ENCODE results near the gene NKD2. TPM values are rescaled to one million over a fixed set of nuclear protein-coding genes. Genes with fewer than 3 reads are reported as not detected.
"Not testable (repeated sequence)": the region's sequence is repeated elsewhere in the genome, so short reads cannot be mapped to it uniquely, and the experiment has no call there.

NKD2 gene
- total and polyA plus RNA-seq, 7 experiments from 2014 or later, result 4.8 TPM; not detected in 6

GRCh38 chr5:1021969-1022336 lies 13.4 kb downstream of the NKD2 start:
- H3K36me3 ChIP-seq (ENCODE audit: control insufficient read depth in 2 of 3, insufficient read depth in 3 of 3, low read length in 3 of 3); H3K27ac ChIP-seq (ENCODE audit: low read depth, low read length); CTCF ChIA-PET; DNase-seq; H3K36me3 Mint-ChIP-seq; intact Hi-C loops (cut with micrococcal nuclease); H3K27ac Mint-ChIP-seq; H3K4me1 ChIP-seq (ENCODE audit: control insufficient read depth in 2 of 2, insufficient read depth in 2 of 2, low read length in 2 of 2); H3K4me1 Mint-ChIP-seq; H3K4me3 Mint-ChIP-seq; POLR2A ChIA-PET; H3K9me3 ChIP-seq (ENCODE audit: control insufficient read depth in 2 of 3, low read length in 3 of 3); H3K9me3 Mint-ChIP-seq; ATAC-seq; H3K4me3 ChIP-seq (ENCODE audit: low read length); H3K27me3 ChIP-seq (ENCODE audit: control insufficient read depth in 2 of 2, insufficient read depth in 2 of 2, low read length in 2 of 2); H3K27me3 Mint-ChIP-seq: not testable (repeated sequence)

GRCh38 chr5:1026700-1027621 lies 18.4 kb downstream of the NKD2 start:
- CTCF ChIA-PET, result no interaction called here
- H3K27ac ChIP-seq (ENCODE audit: low read depth, low read length), result no peak overlapping the region
- H3K4me1 Mint-ChIP-seq, result no peaks in the 10 kb centered on the region
- H3K27me3 Mint-ChIP-seq, result no peaks in the 10 kb centered on the region
- no peak for DNase-seq
- H3K4me3 Mint-ChIP-seq, result no peak overlapping the region
- POLR2A ChIA-PET, result no interaction called here
- H3K9me3 Mint-ChIP-seq, result no peaks in the 10 kb centered on the region
- H3K27me3 ChIP-seq (ENCODE audit: control insufficient read depth in 2 of 2, insufficient read depth in 2 of 2, low read length in 2 of 2), result no peaks in the 10 kb centered on the region
- no peaks in the 10 kb centered on the region for H3K9me3 ChIP-seq (ENCODE audit: control insufficient read depth in 2 of 3, low read length in 3 of 3)
- no peak for ATAC-seq
- H3K36me3 ChIP-seq (ENCODE audit: control insufficient read depth in 2 of 3, insufficient read depth in 3 of 3, low read length in 3 of 3), result no peaks in the 10 kb centered on the region
- H3K4me3 ChIP-seq (ENCODE audit: low read length), result no peak overlapping the region
- H3K36me3 Mint-ChIP-seq, result no peaks in the 10 kb centered on the region
- H3K27ac Mint-ChIP-seq, result no peak overlapping the region
- intact Hi-C loops (cut with micrococcal nuclease), result no loop called here
- H3K4me1 ChIP-seq (ENCODE audit: control insufficient read depth in 2 of 2, insufficient read depth in 2 of 2, low read length in 2 of 2), result no peaks in the 10 kb centered on the region

- POLR2A ChIA-PET, result interaction anchor here (0.9 kb wide), 1 partner anchor 21 kb away, joined by 3 read pairs; no protein-coding TSS in a partner anchor
- Mint-ChIP-seq H3K36me3 (no peaks in the 10 kb centered on the region), H3K4me3 (no peak overlapping the region), H3K27me3 (peaks cover 0 to 4% (median 0%) of the 10 kb centered on the region in 5 donors), H3K4me1 (no peaks in the 10 kb centered on the region), H3K9me3 (no peaks in the 10 kb centered on the region), H3K27ac (no peak overlapping the region)
- Histone ChIP-seq H3K27me3 (ENCODE audit: control insufficient read depth in 2 of 2, insufficient read depth in 2 of 2, low read length in 2 of 2) (no peaks in the 10 kb centered on the region), H3K27ac (ENCODE audit: low read depth, low read length) (no peak overlapping the region), H3K9me3 (ENCODE audit: control insufficient read depth in 2 of 3, low read length in 3 of 3) (no peaks in the 10 kb centered on the region), H3K4me3 (ENCODE audit: low read length) (no peak overlapping the region), H3K36me3 (ENCODE audit: control insufficient read depth in 2 of 3, insufficient read depth in 3 of 3, low read length in 3 of 3) (no peaks in the 10 kb centered on the region), H3K4me1 (ENCODE audit: control insufficient read depth in 2 of 2, insufficient read depth in 2 of 2, low read length in 2 of 2) (no peaks in the 10 kb centered on the region)
- DNase-seq, result no peak
- intact Hi-C loops (cut with micrococcal nuclease), result no loop called here
- no peak for ATAC-seq
- CTCF ChIA-PET, result no interaction called here
Observed at GRCh38 chr5:1027631-1028441, 19.2 kb downstream of the NKD2 start.

GRCh38 chr5:1028481-1029281 lies 20.1 kb downstream of the NKD2 start:
- Histone ChIP-seq H3K27ac (ENCODE audit: low read depth, low read length) (no peak overlapping the region), H3K36me3 (ENCODE audit: control insufficient read depth in 2 of 3, insufficient read depth in 3 of 3, low read length in 3 of 3) (no peaks in the 10 kb centered on the region), H3K4me1 (ENCODE audit: control insufficient read depth in 2 of 2, insufficient read depth in 2 of 2, low read length in 2 of 2) (no peaks in the 10 kb centered on the region), H3K9me3 (ENCODE audit: control insufficient read depth in 2 of 3, low read length in 3 of 3) (no peaks in the 10 kb centered on the region), H3K27me3 (ENCODE audit: control insufficient read depth in 2 of 2, insufficient read depth in 2 of 2, low read length in 2 of 2) (no peaks in the 10 kb centered on the region), H3K4me3 (ENCODE audit: low read length) (no peak overlapping the region)
- ATAC-seq (no peak), DNase-seq (no peak)
- no peak overlapping the region for H3K4me3 Mint-ChIP-seq
- ChIA-PET CTCF (no interaction called here), POLR2A (interaction anchor here (0.9 kb wide), 1 partner anchor 22 kb away, joined by 3 read pairs; no protein-coding TSS in a partner anchor)
- H3K36me3 Mint-ChIP-seq, result no peaks in the 10 kb centered on the region
- peaks cover 0 to 4% (median 0%) of the 10 kb centered on the region in 5 donors for H3K27me3 Mint-ChIP-seq
- no peaks in the 10 kb centered on the region for H3K9me3 Mint-ChIP-seq
- H3K4me1 Mint-ChIP-seq, result no peaks in the 10 kb centered on the region
- no peak overlapping the region for H3K27ac Mint-ChIP-seq
- intact Hi-C loops (cut with micrococcal nuclease), result no loop called here

GRCh38 chr5:1029282-1029944 lies 20.8 kb downstream of the NKD2 start:
- Mint-ChIP-seq H3K4me3 (no peak overlapping the region), H3K4me1 (no peaks in the 10 kb centered on the region), H3K9me3 (no peaks in the 10 kb centered on the region), H3K36me3 (no peaks in the 10 kb centered on the region), H3K27ac (no peak overlapping the region), H3K27me3 (peaks cover 0 to 4% (median 0%) of the 10 kb centered on the region in 5 donors)
- H3K9me3 ChIP-seq (ENCODE audit: control insufficient read depth in 2 of 3, low read length in 3 of 3), result no peaks in the 10 kb centered on the region
- intact Hi-C loops (cut with micrococcal nuclease), result no loop called here
- H3K4me1 ChIP-seq (ENCODE audit: control insufficient read depth in 2 of 2, insufficient read depth in 2 of 2, low read length in 2 of 2), result no peaks in the 10 kb centered on the region
- no peak for DNase-seq
- H3K27me3 ChIP-seq (ENCODE audit: control insufficient read depth in 2 of 2, insufficient read depth in 2 of 2, low read length in 2 of 2), result no peaks in the 10 kb centered on the region
- H3K4me3 ChIP-seq (ENCODE audit: low read length), result no peak overlapping the region
- no peak for ATAC-seq
- POLR2A ChIA-PET, result no interaction called here
- no peak overlapping the region for H3K27ac ChIP-seq (ENCODE audit: low read depth, low read length)
- CTCF ChIA-PET, result no interaction called here
- H3K36me3 ChIP-seq (ENCODE audit: control insufficient read depth in 2 of 3, insufficient read depth in 3 of 3, low read length in 3 of 3), result no peaks in the 10 kb centered on the region

- no peaks in the 10 kb centered on the region for H3K9me3 ChIP-seq (ENCODE audit: control insufficient read depth in 2 of 3, low read length in 3 of 3)
- POLR2A ChIA-PET, result no interaction called here
- Mint-ChIP-seq H3K4me3 (no peak overlapping the region), H3K9me3 (no peaks in the 10 kb centered on the region), H3K27ac (no peak overlapping the region), H3K4me1 (peaks cover 0 to 4% (median 0%) of the 10 kb centered on the region in 7 donors), H3K36me3 (no peaks in the 10 kb centered on the region), H3K27me3 (peaks cover 0 to 7% (median 0%) of the 10 kb centered on the region in 5 donors)
- CTCF ChIA-PET, result no interaction called here
- no peaks in the 10 kb centered on the region for H3K27me3 ChIP-seq (ENCODE audit: control insufficient read depth in 2 of 2, insufficient read depth in 2 of 2, low read length in 2 of 2)
- H3K4me3 ChIP-seq (ENCODE audit: low read length), result no peak overlapping the region
- DNase-seq (no peak), ATAC-seq (no peak)
- no peaks in the 10 kb centered on the region for H3K36me3 ChIP-seq (ENCODE audit: control insufficient read depth in 2 of 3, insufficient read depth in 3 of 3, low read length in 3 of 3)
- intact Hi-C loops (cut with micrococcal nuclease), result no loop called here
- no peaks in the 10 kb centered on the region for H3K4me1 ChIP-seq (ENCODE audit: control insufficient read depth in 2 of 2, insufficient read depth in 2 of 2, low read length in 2 of 2)
- no peak overlapping the region for H3K27ac ChIP-seq (ENCODE audit: low read depth, low read length)
Observed at GRCh38 chr5:1029945-1030625, 21.5 kb downstream of the NKD2 start.

All from naive thymus-derived CD4-positive, alpha-beta T cell (primary cell).